OCI-LY1 (cell line): ENCODE data around the gene SLC9A7.

Experiments used
- H2AFZ ChIP-seq: fragments of 200-600 bp; sonication (generic), shearing (Covaris generic); 2 replicates; pipeline ENCODE4 v1.6.0; 2014; ENCODE audit warnings: antibody characterized with exemption, mild to moderate bottlenecking, low read length
- H3F3A ChIP-seq: fragments of 200-600 bp; sonication (generic), shearing (Covaris generic); 2 replicates; pipeline ENCODE4 v1.6.0; 2014; ENCODE audit warnings: mild to moderate bottlenecking, antibody characterized with exemption, low read length, moderate library complexity; ENCODE audit not compliant: insufficient read depth
- H3K27ac ChIP-seq: fragments of 200-600 bp; sonication (generic); 2 replicates; pipeline ENCODE4 v1.5.1; 2014; ENCODE audit warnings: low read length, mixed run types, mild to moderate bottlenecking, low read depth; ENCODE audit not compliant: poor library complexity, severe bottlenecking
- H3K27me3 ChIP-seq: fragments of 200-600 bp; sonication (generic); 2 replicates; pipeline ENCODE4 v1.6.0; 2014; ENCODE audit warnings: antibody characterized with exemption, mild to moderate bottlenecking, low read length, moderate library complexity; ENCODE audit not compliant: insufficient read depth
- H3K36me3 ChIP-seq: fragments of 200-600 bp; sonication (generic); 2 replicates; pipeline ENCODE4 v1.6.1; 2014; ENCODE audit warnings: mild to moderate bottlenecking, antibody characterized with exemption, low read length, moderate library complexity, mixed read lengths; ENCODE audit not compliant: insufficient read depth
- H3K4me1 ChIP-seq: fragments of 200-600 bp; sonication (generic); 2 replicates; pipeline ENCODE4 v1.5.1; 2014; ENCODE audit warnings: mild to moderate bottlenecking, low read length, moderate library complexity; ENCODE audit not compliant: insufficient read depth, severe bottlenecking
- H3K4me2 ChIP-seq: fragments of 200-600 bp; sonication (generic), shearing (Covaris generic); 2 replicates; pipeline ENCODE4 v1.6.1; 2014; ENCODE audit warnings: low read length
- H3K4me3 ChIP-seq: fragments of 200-600 bp; sonication (generic); 2 replicates; pipeline ENCODE4 v1.5.1; 2014; ENCODE audit warnings: low read length, low read depth, mild to moderate bottlenecking, mixed read lengths; ENCODE audit not compliant: poor library complexity, severe bottlenecking
- H3K79me2 ChIP-seq: fragments of 200-600 bp; shearing (Covaris generic); 2 replicates; pipeline ENCODE4 v1.6.1; 2016; ENCODE audit warnings: mixed run types, low read length, mixed read lengths; ENCODE audit not compliant: insufficient read depth
- H3K9ac ChIP-seq: fragments of 200-600 bp; sonication (generic), shearing (Covaris generic); 2 replicates; pipeline ENCODE4 v1.6.1; 2014; ENCODE audit warnings: mild to moderate bottlenecking, low read length, mixed read lengths
- H3K9me2 ChIP-seq: fragments of 200-600 bp; sonication (generic), shearing (Covaris generic); 2 replicates; pipeline ENCODE4 v1.6.1; 2014; ENCODE audit warnings: low read depth, mild to moderate bottlenecking, low read length, mixed read lengths
- H3K9me3 ChIP-seq: fragments of 200-600 bp; shearing (Covaris generic); 2 replicates; pipeline ENCODE4 v1.6.1; 2014; ENCODE audit warnings: low read length, mixed read lengths
- H4K20me1 ChIP-seq: fragments of 200-600 bp; sonication (generic), shearing (Covaris generic); 2 replicates; pipeline ENCODE4 v1.6.0; 2016; ENCODE audit warnings: mild to moderate bottlenecking, low read length; ENCODE audit not compliant: insufficient read depth
- CTCF ChIP-seq: fragments of 200-600 bp; sonication (generic), shearing (Covaris generic); IDR thresholded peaks from 2 replicates; pipeline ENCODE4 v1.5.1; 2017; ENCODE audit warnings: mild to moderate bottlenecking, antibody characterized with exemption, low read length, moderate library complexity, mixed read lengths
- EZH2 ChIP-seq: fragments of 200-600 bp; sonication (generic), shearing (Covaris generic); IDR thresholded peaks from 2 replicates; pipeline ENCODE4 v1.8.0; 2017; ENCODE audit warnings: borderline replicate concordance, mixed run types, mild to moderate bottlenecking, antibody characterized with exemption, low read length, moderate library complexity, mixed read lengths

Gene SLC9A7

GRCh38 chrX:46582325-46582724 lies 176.6 kb downstream of the SLC9A7 start:
- Histone ChIP-seq H3K36me3 (peaks cover 5% of the 10 kb centered on the region; the same call in 1 of the 2 replicates), H3K4me3 (no peak overlapping the region), H3K4me1 (peaks cover 15% of the 10 kb centered on the region), H4K20me1 (no peaks in the 10 kb centered on the region), H2AFZ (no peak overlapping the region), H3K9me2 (no peaks in the 10 kb centered on the region), H3K27me3 (no peaks in the 10 kb centered on the region), H3K9me3 (no peaks in the 10 kb centered on the region), H3K4me2 (no peak overlapping the region), H3K27ac (no peak overlapping the region), H3F3A (no peaks in the 10 kb centered on the region), H3K79me2 (peaks cover 10% of the 10 kb centered on the region), H3K9ac (no peak overlapping the region)
- TF ChIP-seq EZH2 = no peak
- TF ChIP-seq CTCF = no peak

- TF ChIP-seq EZH2 (no peak), CTCF (no peak)
- Histone ChIP-seq H3K9ac (no peak overlapping the region), H3K27me3 (no peaks in the 10 kb centered on the region), H4K20me1 (no peaks in the 10 kb centered on the region), H3K9me3 (no peaks in the 10 kb centered on the region), H3K36me3 (peaks cover 5% of the 10 kb centered on the region; the same call in 1 of the 2 replicates), H3K4me1 (peaks cover 27% of the 10 kb centered on the region), H3K27ac (no peak overlapping the region), H2AFZ (no peak overlapping the region), H3F3A (no peaks in the 10 kb centered on the region), H3K79me2 (peaks cover 13% of the 10 kb centered on the region), H3K9me2 (no peaks in the 10 kb centered on the region), H3K4me3 (no peak overlapping the region), H3K4me2 (no peak overlapping the region)
These were observed 178.3 kb downstream of the SLC9A7 start for GRCh38 chrX:46580613-46581012.

DNA sequence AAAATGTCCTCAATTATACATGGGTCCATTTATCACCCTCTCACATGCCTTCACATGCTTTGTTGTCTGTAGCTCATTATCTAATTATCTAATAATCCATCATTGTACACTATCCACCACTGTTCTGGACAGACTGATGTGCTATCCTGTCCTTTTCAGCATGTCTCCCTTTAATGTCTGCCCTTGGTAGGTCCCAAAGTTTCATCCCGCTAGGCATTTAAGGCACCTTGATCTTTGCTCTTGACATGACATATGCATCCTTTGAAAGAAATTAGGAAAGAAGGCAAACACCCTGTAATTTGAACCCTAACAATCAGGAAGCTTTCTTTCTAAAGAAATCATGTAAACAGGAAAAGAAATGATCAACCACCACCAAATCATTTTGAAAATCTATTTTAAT lies 179.7 kb downstream of the SLC9A7 start:
- H3K27ac ChIP-seq = no peak overlapping the region
- no peak overlapping the region for H3K4me2 ChIP-seq
- no peak overlapping the region for H2AFZ ChIP-seq
- H3K4me3 ChIP-seq = no peak overlapping the region
- H3K4me1 ChIP-seq = peaks cover 32% of the 10 kb centered on the region
- H3K79me2 ChIP-seq = peaks cover 13% of the 10 kb centered on the region
- peaks cover 5% of the 10 kb centered on the region; the same call in 1 of the 2 replicates for H3K36me3 ChIP-seq
- H3K27me3 ChIP-seq = no peaks in the 10 kb centered on the region
- no peaks in the 10 kb centered on the region for H3K9me3 ChIP-seq
- H4K20me1 ChIP-seq = no peaks in the 10 kb centered on the region
- no peak overlapping the region for H3K9ac ChIP-seq
- TF ChIP-seq EZH2 (no peak), CTCF (no peak)
- H3F3A ChIP-seq = no peaks in the 10 kb centered on the region
- H3K9me2 ChIP-seq = no peaks in the 10 kb centered on the region
